CD4-positive, alpha-beta memory T cell (primary cell): ENCODE results near the gene PRLH. TPM values are rescaled to one million over a fixed set of nuclear protein-coding genes. Genes with fewer than 3 reads are reported as not detected.
"Not testable (repeated sequence)": the region's sequence is repeated elsewhere in the genome, so short reads cannot be mapped to it uniquely, and the experiment has no call there.

Experiments used
- CTCF ChIA-PET: fragments of 350-600 bp; sonication (Branson Sonifier 250); formaldehyde crosslinking; loops from one replicate; lab custom pipeline; 2021; ENCODE audit warnings: inconsistent platforms; ENCODE audit not compliant: partially characterized antibody; lab: Charles Lee
- POLR2A ChIA-PET: fragments of 350-600 bp; sonication (Branson Sonifier 250); formaldehyde crosslinking; loops from one replicate; lab custom pipeline; 2021; ENCODE audit not compliant: partially characterized antibody; lab: Charles Lee
- DNase-seq, 5 donors: peaks; one replicate each; pipeline versions ENCODE4 v3.0.0 to v3.0.0-alpha.2; 2020 to 2022; ENCODE audit warnings: mixed read lengths in 1 of 5
- H3K27ac ChIP-seq: one replicate; pipeline ENCODE4 v1.7.0; 2013; ENCODE audit warnings: low read depth, low read length
- H3K27me3 ChIP-seq: 2 replicates; pipeline ENCODE4 v1.7.0; 2013; ENCODE audit warnings: mild to moderate bottlenecking, low read length, moderate library complexity; ENCODE audit not compliant: insufficient read depth
- H3K36me3 ChIP-seq: 2 replicates; pipeline ENCODE4 v1.7.0; 2013; ENCODE audit warnings: mild to moderate bottlenecking, low read length, moderate library complexity; ENCODE audit not compliant: insufficient read depth
- H3K4me1 ChIP-seq: 2 replicates; pipeline ENCODE4 v1.7.0; 2013; ENCODE audit warnings: mild to moderate bottlenecking, low read length, moderate library complexity; ENCODE audit not compliant: insufficient read depth
- H3K4me3 ChIP-seq, 2 donors: one replicate each; pipeline ENCODE4 v1.7.0; 2013; ENCODE audit warnings: low read length in 2 of 2, mild to moderate bottlenecking in 1 of 2
- H3K9me3 ChIP-seq, 2 donors: one replicate each; pipeline ENCODE4 v1.7.0; 2013; ENCODE audit warnings: low read length in 2 of 2, control low read depth in 1 of 2; ENCODE audit not compliant: control insufficient read depth in 1 of 2
- H3K27ac Mint-ChIP-seq, 7 donors: one replicate each; pipeline ENCODE4 v1.8.0; 2020 to 2021; ENCODE audit warnings: mixed read lengths in 7 of 7, mild to moderate bottlenecking in 6 of 7, inconsistent platforms in 3 of 7, moderate library complexity in 3 of 7
- H3K27me3 Mint-ChIP-seq, 2 donors: one replicate each; pipeline ENCODE4 v1.8.0; 2020 to 2021; ENCODE audit warnings: mixed read lengths in 2 of 2
- H3K36me3 Mint-ChIP-seq, 2 donors: one replicate each; pipeline ENCODE4 v1.8.0; 2020 to 2021; ENCODE audit warnings: mixed read lengths in 2 of 2, inconsistent platforms in 1 of 2, mild to moderate bottlenecking in 1 of 2
- H3K4me1 Mint-ChIP-seq, 4 donors: one replicate each; pipeline ENCODE4 v1.8.0; 2020 to 2021; ENCODE audit warnings: mixed read lengths in 4 of 4, mild to moderate bottlenecking in 1 of 4
- H3K4me3 Mint-ChIP-seq, 8 donors: one replicate each; pipeline ENCODE4 v1.8.0; 2020 to 2021; ENCODE audit warnings: mixed read lengths in 8 of 8, mild to moderate bottlenecking in 7 of 8, moderate library complexity in 6 of 8, inconsistent platforms in 3 of 8
- H3K9me3 Mint-ChIP-seq, 8 donors: one replicate each; pipeline ENCODE4 v1.8.0; 2020 to 2021; ENCODE audit warnings: mixed read lengths in 8 of 8, mild to moderate bottlenecking in 5 of 8, inconsistent platforms in 3 of 8, moderate library complexity in 1 of 8
- intact Hi-C: fragments of 100-400 bp; cut with micrococcal nuclease; formaldehyde crosslinking; loops from one replicate; pipeline ENCODE4 v1.15.1; 2023
- polyA plus RNA-seq, 2 donors: library from polyadenylated mRNA; unstranded; fragments of 300-500 nt; fragmentation: Illumina TruSeq; gene quantifications; one replicate each; pipeline ENCODE4 v1.2.3, GENCODE V29; 2021
- total RNA-seq, 2 experiments: library from RNA; stranded (reverse); gene quantifications; one replicate each; pipeline ENCODE4 v1.2.3, GENCODE V29; 2021

PRLH gene
- total and polyA plus RNA-seq, 4 experiments from 2014 or later: not detected

- Mint-ChIP-seq H3K4me1 (peaks cover 7 to 11% (median 9%) of the 10 kb centered on the region in 4 donors), H3K9me3 (no peaks in the 10 kb centered on the region), H3K27ac (peak overlapping the region in 1 of 7 donors; percentile 64), H3K36me3 (no peaks in the 10 kb centered on the region), H3K27me3 (peaks cover 0 to 1% of the 10 kb centered on the region in 2 donors), H3K4me3 (no peak overlapping the region)
- ChIA-PET POLR2A (no interaction called here), CTCF (interaction anchor here (1.5 kb wide), 1 partner anchor 21 kb away, joined by 4 read pairs; no protein-coding TSS in a partner anchor)
- H3K27ac ChIP-seq: no peak overlapping the region
- no peak overlapping the region for H3K4me3 ChIP-seq
- H3K27me3 ChIP-seq: no peaks in the 10 kb centered on the region
- intact Hi-C loops: no loop called here
- no peaks in the 10 kb centered on the region for H3K9me3 ChIP-seq
- H3K4me1 ChIP-seq: peaks cover 9% of the 10 kb centered on the region
- no peak for DNase-seq
- no peaks in the 10 kb centered on the region for H3K36me3 ChIP-seq
Observed at GRCh38 chr2:237593036-237593435, 26.7 kb downstream of the PRLH start.

DNA sequence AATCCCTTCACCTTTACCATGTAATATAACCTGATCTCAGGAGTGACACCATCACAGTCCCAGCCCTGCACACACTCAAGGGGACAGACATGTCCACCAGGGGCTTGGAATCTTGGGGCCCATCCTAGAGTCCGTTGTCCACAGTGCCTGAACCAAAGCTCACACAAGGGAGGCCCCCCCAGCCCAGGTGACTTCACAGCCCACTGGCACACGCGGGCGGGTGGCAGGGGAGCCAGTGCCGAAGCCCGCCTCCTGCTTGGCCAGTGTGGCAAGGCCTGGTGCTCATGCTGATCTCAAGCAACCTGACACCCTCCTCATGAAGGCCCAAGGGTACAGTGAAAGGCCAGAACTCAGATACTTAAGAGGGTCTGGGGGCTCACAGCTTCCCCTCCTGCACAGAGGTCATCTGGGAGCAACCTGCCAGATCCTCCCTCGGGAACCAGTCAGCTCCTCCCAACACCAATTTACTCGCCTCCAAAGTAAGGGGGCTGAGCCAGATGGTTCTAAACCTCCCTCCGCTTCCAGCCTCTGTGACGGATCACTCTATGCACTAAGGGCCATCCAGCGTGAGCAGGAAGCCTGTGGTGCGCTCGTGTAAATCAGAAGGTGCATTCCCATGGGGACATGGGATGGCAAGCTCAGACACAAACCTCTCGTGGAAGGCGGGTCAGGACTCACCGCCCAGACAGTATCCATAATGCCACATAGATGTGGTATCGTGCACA, 27.4 kb downstream of the PRLH start:
- peak overlapping the region in 1 of 8 donors; percentile 23 for H3K4me3 Mint-ChIP-seq
- no peaks in the 10 kb centered on the region for H3K9me3 ChIP-seq
- H3K4me3 ChIP-seq: no peak overlapping the region
- no peaks in the 10 kb centered on the region for H3K27me3 ChIP-seq
- H3K4me1 ChIP-seq: peaks cover 9% of the 10 kb centered on the region
- no peak for DNase-seq
- H3K36me3 Mint-ChIP-seq: no peaks in the 10 kb centered on the region
- peaks cover 0 to 1% of the 10 kb centered on the region in 2 donors for H3K27me3 Mint-ChIP-seq
- H3K4me1 Mint-ChIP-seq: peaks cover 7 to 11% (median 9%) of the 10 kb centered on the region in 4 donors
- CTCF ChIA-PET: no interaction called here
- no peak overlapping the region for H3K27ac ChIP-seq
- H3K9me3 Mint-ChIP-seq: no peaks in the 10 kb centered on the region
- POLR2A ChIA-PET: no interaction called here
- intact Hi-C loops: no loop called here
- peak overlapping the region in 2 of 7 donors; percentile 53 to 73 for H3K27ac Mint-ChIP-seq
- H3K36me3 ChIP-seq: no peaks in the 10 kb centered on the region

DNA sequence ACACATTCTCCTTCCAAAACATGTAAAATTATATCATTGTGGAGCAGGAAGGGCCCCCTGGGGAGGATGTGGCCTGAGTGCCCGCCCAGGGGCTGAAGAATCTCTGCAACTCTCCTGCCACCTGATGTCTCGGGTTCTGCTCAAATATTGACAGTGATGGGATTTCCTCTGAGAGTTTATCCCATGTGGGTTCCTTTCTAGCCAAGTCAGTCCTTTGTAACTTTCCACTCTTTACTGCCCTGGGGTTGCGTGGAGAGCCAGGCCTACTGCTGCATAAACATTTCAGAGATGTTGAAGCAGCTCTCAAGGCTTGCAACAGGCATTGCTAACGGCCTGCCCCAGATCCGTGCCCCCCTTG, 28.1 kb downstream of the PRLH start:
- H3K4me1 Mint-ChIP-seq: peaks cover 7 to 11% (median 9%) of the 10 kb centered on the region in 4 donors
- H3K9me3 Mint-ChIP-seq: no peaks in the 10 kb centered on the region
- H3K27ac Mint-ChIP-seq: no peak overlapping the region
- H3K36me3 ChIP-seq: no peaks in the 10 kb centered on the region
- no peaks in the 10 kb centered on the region for H3K27me3 ChIP-seq
- peaks cover 9% of the 10 kb centered on the region for H3K4me1 ChIP-seq
- ChIA-PET POLR2A (no interaction called here), CTCF (no interaction called here)
- H3K4me3 ChIP-seq: no peak overlapping the region
- intact Hi-C loops: no loop called here
- H3K4me3 Mint-ChIP-seq: no peak overlapping the region
- no peaks in the 10 kb centered on the region for H3K36me3 Mint-ChIP-seq
- peaks cover 0 to 1% of the 10 kb centered on the region in 2 donors for H3K27me3 Mint-ChIP-seq
- no peak for DNase-seq
- no peak overlapping the region for H3K27ac ChIP-seq
- no peaks in the 10 kb centered on the region for H3K9me3 ChIP-seq

DNA sequence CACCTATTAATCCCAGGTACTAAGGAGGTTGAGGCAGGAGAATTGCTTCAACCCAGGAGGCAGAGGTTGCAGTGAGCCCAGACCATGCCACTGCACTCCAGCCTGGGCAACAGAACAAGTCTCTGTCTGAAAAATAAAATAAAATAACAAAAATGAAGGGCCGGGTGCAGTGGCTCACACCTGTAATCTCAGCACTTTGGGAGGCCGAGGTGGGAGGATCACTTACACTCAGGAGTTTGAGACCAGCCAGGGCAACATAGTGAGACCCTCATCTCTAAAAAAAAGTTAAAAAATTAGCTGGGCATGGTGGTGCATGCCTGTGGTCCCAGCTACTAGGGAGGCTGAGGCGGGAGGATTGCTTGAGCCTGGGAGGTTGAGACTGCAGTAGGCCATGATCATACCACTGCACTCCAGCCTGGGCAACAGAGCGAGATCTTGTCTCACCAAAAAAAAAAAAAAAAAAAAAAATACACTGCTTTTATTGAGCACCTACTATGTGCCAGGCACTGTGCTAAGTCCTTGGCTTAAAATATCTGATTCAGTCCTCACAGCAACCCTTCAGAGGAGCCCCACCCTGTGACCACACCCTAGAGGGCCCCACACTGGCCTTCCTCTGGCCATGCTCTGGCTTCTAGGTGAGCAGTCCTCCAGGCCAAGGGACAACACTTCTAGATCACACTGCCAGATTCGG, 29.6 kb downstream of the PRLH start:
- H3K27ac Mint-ChIP-seq: peak overlapping the region in 2 of 7 donors; percentile 60 to 68
- H3K9me3 Mint-ChIP-seq, H3K36me3 ChIP-seq, H3K4me3 ChIP-seq, CTCF ChIA-PET, H3K27me3 Mint-ChIP-seq, intact Hi-C loops, H3K4me1 Mint-ChIP-seq, H3K4me3 Mint-ChIP-seq, H3K36me3 Mint-ChIP-seq, DNase-seq, H3K27me3 ChIP-seq, H3K27ac ChIP-seq, H3K4me1 ChIP-seq, H3K9me3 ChIP-seq, POLR2A ChIA-PET: not testable (repeated sequence)

GRCh38 chr2:237596520-237597195, 30.3 kb downstream of the PRLH start:
- H3K9me3 ChIP-seq: no peaks in the 10 kb centered on the region
- DNase-seq: no peak
- POLR2A ChIA-PET: no interaction called here
- Mint-ChIP-seq H3K9me3 (no peaks in the 10 kb centered on the region), H3K27me3 (peaks cover 0 to 1% of the 10 kb centered on the region in 2 donors), H3K4me1 (peaks cover under 1 to 2% (median 2%) of the 10 kb centered on the region in 4 donors), H3K27ac (peak overlapping the region in 1 of 7 donors; percentile 68), H3K4me3 (no peak overlapping the region), H3K36me3 (no peaks in the 10 kb centered on the region)
- intact Hi-C loops: no loop called here
- H3K4me1 ChIP-seq: peaks cover 1% of the 10 kb centered on the region
- CTCF ChIA-PET: no interaction called here
- H3K27ac ChIP-seq: no peak overlapping the region
- no peaks in the 10 kb centered on the region for H3K36me3 ChIP-seq
- H3K4me3 ChIP-seq: no peak overlapping the region
- no peaks in the 10 kb centered on the region for H3K27me3 ChIP-seq

- no peaks in the 10 kb centered on the region for H3K27me3 ChIP-seq
- no peaks in the 10 kb centered on the region for H3K36me3 ChIP-seq
- intact Hi-C loops: no loop called here
- H3K4me1 ChIP-seq: peaks cover 1% of the 10 kb centered on the region
- H3K27ac Mint-ChIP-seq: peak overlapping the region in 3 of 7 donors; percentile 42 to 79 (median 65)
- no peak overlapping the region for H3K4me3 Mint-ChIP-seq
- no peak overlapping the region for H3K27ac ChIP-seq
- peaks cover 0 to 1% of the 10 kb centered on the region in 2 donors for H3K27me3 Mint-ChIP-seq
- H3K36me3 Mint-ChIP-seq: no peaks in the 10 kb centered on the region
- no peak for DNase-seq
- H3K9me3 Mint-ChIP-seq: no peaks in the 10 kb centered on the region
- H3K9me3 ChIP-seq: no peaks in the 10 kb centered on the region
- POLR2A ChIA-PET: no interaction called here
- no peak overlapping the region for H3K4me3 ChIP-seq
- CTCF ChIA-PET: no interaction called here
- peaks cover under 1 to 6% (median 2%) of the 10 kb centered on the region in 4 donors for H3K4me1 Mint-ChIP-seq
Observed at GRCh38 chr2:237597196-237598145, 31.1 kb downstream of the PRLH start.
